Measurements from ENCODE around the gene TSPAN16. TPM values are rescaled to one million over a fixed set of nuclear protein-coding genes. Genes with fewer than 3 reads are reported as not detected.

The TSPAN16 gene
- total RNA-seq, 6 experiments from 2014 or later: not detected

DNA sequence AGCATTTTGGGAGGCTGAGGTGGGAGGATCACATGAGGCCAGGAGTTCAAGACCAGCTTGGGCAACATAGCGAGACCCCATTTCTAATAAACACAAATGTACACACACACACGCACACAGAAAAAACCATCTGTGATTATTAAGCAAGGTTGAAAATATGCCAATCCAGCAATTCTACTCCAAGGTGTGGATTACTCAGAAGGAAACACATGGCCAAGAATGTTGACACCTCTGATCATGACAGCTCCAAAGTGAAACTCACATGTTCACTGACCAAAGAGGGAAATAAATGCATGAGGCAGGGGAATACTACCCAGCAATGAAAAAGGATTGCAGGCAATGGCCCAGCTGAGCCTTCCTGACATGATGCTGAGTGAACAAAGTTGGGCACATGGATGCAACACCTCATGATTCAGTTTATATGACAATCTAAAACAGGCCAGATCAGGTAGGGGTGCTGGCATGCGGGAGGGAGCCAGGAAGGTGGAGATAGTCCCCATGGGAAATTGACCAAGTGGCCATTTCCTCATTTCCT lies 38.0 kb upstream of the TSPAN16 start:
- H3K4me1 Mint-ChIP-seq (ENCODE audit: low read depth): no peaks in the 10 kb centered on the region
- H3K36me3 Mint-ChIP-seq (ENCODE audit: low read depth): no peaks in the 10 kb centered on the region
- H3K9me3 Mint-ChIP-seq: no peaks in the 10 kb centered on the region
- H3K4me3 Mint-ChIP-seq: no peak overlapping the region
- no peak overlapping the region for H3K27ac Mint-ChIP-seq
- DNase-seq: no peak
- H3K27me3 Mint-ChIP-seq (ENCODE audit: insufficient read depth): peaks cover 1% of the 10 kb centered on the region; the same call in 1 of the 2 replicates
- TF ChIP-seq CTCF (IDR thresholded peaks at IDR 0.05): no peak

DNA sequence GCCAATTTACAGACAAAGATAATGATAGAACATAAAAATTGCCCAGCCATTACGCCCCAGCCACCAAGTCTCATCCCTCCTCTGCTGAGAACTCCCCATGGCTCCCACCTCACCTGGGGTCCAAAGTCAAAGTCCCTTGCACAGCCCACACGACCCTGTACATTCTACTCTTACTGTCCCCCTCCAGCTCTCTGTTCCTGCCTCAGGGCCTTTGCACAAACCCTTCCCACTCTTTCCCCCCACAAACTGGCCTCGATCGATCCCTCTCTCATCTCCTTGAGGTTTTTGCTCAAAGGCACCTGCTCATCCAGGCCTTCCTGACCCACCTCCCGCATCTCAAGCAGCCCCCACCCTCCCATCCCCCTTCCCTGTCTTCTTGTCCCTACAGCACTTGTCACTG lies 35.0 kb upstream of the TSPAN16 start:
- Mint-ChIP-seq H3K27me3 (ENCODE audit: insufficient read depth) (peaks cover 3% of the 10 kb centered on the region; the same call in 1 of the 2 replicates), H3K4me3 (peak overlapping the region; percentile 72), H3K36me3 (ENCODE audit: low read depth) (no peaks in the 10 kb centered on the region), H3K4me1 (ENCODE audit: low read depth) (peaks cover 11% of the 10 kb centered on the region), H3K9me3 (no peaks in the 10 kb centered on the region), H3K27ac (peak overlapping the region; percentile 52; the same call in 1 of the 2 replicates)
- no peak for TF ChIP-seq CTCF (IDR thresholded peaks at IDR 0.05)
- DNase-seq: no peak

DNA sequence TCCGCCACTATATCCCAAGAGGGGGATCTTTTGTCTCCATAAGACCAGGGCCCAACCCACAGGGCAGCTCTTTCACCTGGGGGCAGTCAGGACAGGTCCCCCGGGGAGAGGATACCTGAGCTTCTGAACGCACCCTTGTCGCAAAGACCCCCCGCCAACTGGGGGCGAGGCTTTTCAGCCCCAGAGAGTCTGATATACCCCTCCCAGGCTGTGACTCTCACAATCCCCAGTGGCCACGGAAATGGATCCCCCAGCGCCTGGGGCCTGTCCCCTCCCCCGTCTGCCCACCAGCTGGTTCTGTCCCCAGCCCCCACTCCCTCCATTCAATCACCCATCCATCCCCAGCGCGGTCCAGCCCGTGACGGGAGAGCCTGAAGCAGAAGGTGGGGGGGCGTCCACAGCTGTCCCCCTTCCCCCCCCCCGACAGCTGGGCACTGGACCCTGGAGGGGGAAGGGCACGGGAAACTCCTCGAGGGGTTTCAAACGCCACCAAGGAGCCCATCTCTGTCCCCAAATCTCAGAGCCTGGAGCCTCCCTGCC lies 34.5 kb upstream of the TSPAN16 start:
- Mint-ChIP-seq H3K4me3 (peak overlapping the region; percentile 72), H3K4me1 (ENCODE audit: low read depth) (peaks cover 16% of the 10 kb centered on the region), H3K9me3 (no peaks in the 10 kb centered on the region), H3K27me3 (ENCODE audit: insufficient read depth) (peaks cover 3% of the 10 kb centered on the region; the same call in 1 of the 2 replicates), H3K27ac (0 out of 2 replicates have a peak overlapping the region, but pooled peaks have one; percentile 52), H3K36me3 (ENCODE audit: low read depth) (no peaks in the 10 kb centered on the region)
- TF ChIP-seq CTCF (IDR thresholded peaks at IDR 0.05): no peak
- DNase-seq: no peak

GRCh38 chr19:11261971-11262839 lies 33.8 kb upstream of the TSPAN16 start, which contains the start of gene DOCK6:
Gene DOCK6 (minus strand): TSS chr19:11262524. CDS start chr19:11262440, 84 bp downstream.
- Mint-ChIP-seq H3K9me3 (no peaks in the 10 kb centered on the region), H3K27me3 (ENCODE audit: insufficient read depth) (peaks cover 3% of the 10 kb centered on the region; the same call in 1 of the 2 replicates), H3K27ac (peak within 1 kb of the TSS; percentile 52; the same call in 1 of the 2 replicates), H3K4me3 (peak within 1 kb of the TSS; percentile 72), H3K4me1 (ENCODE audit: low read depth) (peaks cover 17% of the 10 kb centered on the region), H3K36me3 (ENCODE audit: low read depth) (no peaks in the 10 kb centered on the region)
- peak; percentile 65 for TF ChIP-seq CTCF (IDR thresholded peaks at IDR 0.05)
- DNase-seq: no peak

GRCh38 chr19:11263726-11264125 lies 32.2 kb upstream of the TSPAN16 start:
- H3K36me3 Mint-ChIP-seq (ENCODE audit: low read depth): no peaks in the 10 kb centered on the region; the same call in 1 of the 2 replicates
- no peak for TF ChIP-seq CTCF (IDR thresholded peaks at IDR 0.05)
- H3K4me3 Mint-ChIP-seq: 0 out of 2 replicates have a peak overlapping the region, but pooled peaks have one; percentile 32
- H3K27ac Mint-ChIP-seq: no peak overlapping the region
- no peaks in the 10 kb centered on the region for H3K9me3 Mint-ChIP-seq
- peaks cover 25% of the 10 kb centered on the region for H3K4me1 Mint-ChIP-seq (ENCODE audit: low read depth)
- H3K27me3 Mint-ChIP-seq (ENCODE audit: insufficient read depth): peaks cover 5% of the 10 kb centered on the region
- no peak for DNase-seq
